WTC11 (cell line): ENCODE measurements around the gene SNX11.

Experiments
- ATF1 ChIP-seq: sonication (generic); formaldehyde crosslinking; IDR thresholded peaks from 2 replicates; pipeline ENCODE4 v1.8.1; 2023; ENCODE audit warnings: mild to moderate bottlenecking, moderate library complexity, missing genetic modification reagents
- CBFB ChIP-seq: sonication (generic); formaldehyde crosslinking; IDR thresholded peaks from 2 replicates; pipeline ENCODE4 v1.8.1; 2022; ENCODE audit warnings: mild to moderate bottlenecking, low read depth, missing genetic modification reagents
- IRF1 ChIP-seq: sonication (generic); formaldehyde crosslinking; IDR thresholded peaks from 2 replicates; pipeline ENCODE4 v1.8.0; 2023; ENCODE audit warnings: missing genetic modification reagents
- SP1 ChIP-seq: sonication (generic); formaldehyde crosslinking; conservative IDR thresholded peaks from 2 replicates; pipeline ENCODE4 v1.8.1; 2022; ENCODE audit warnings: missing genetic modification reagents
- ZNF232 ChIP-seq: sonication (generic); formaldehyde crosslinking; IDR thresholded peaks from 2 replicates; pipeline ENCODE4 v1.8.0; 2022; ENCODE audit warnings: mild to moderate bottlenecking, missing genetic modification reagents
- ZNF317 ChIP-seq: sonication (generic); formaldehyde crosslinking; IDR thresholded peaks from 2 replicates; pipeline ENCODE4 v1.8.1; 2023; ENCODE audit warnings: low read depth, mild to moderate bottlenecking, moderate library complexity, missing genetic modification reagents, borderline replicate concordance
- TF ChIP-seq, protein P1 (sequence below): fragments of 200-600 bp; IDR thresholded peaks from 2 replicates; pipeline ENCODE4 v1.8.0; 2022; ENCODE audit warnings: antibody characterized with exemption

- TF ChIP-seq, protein P1, sequence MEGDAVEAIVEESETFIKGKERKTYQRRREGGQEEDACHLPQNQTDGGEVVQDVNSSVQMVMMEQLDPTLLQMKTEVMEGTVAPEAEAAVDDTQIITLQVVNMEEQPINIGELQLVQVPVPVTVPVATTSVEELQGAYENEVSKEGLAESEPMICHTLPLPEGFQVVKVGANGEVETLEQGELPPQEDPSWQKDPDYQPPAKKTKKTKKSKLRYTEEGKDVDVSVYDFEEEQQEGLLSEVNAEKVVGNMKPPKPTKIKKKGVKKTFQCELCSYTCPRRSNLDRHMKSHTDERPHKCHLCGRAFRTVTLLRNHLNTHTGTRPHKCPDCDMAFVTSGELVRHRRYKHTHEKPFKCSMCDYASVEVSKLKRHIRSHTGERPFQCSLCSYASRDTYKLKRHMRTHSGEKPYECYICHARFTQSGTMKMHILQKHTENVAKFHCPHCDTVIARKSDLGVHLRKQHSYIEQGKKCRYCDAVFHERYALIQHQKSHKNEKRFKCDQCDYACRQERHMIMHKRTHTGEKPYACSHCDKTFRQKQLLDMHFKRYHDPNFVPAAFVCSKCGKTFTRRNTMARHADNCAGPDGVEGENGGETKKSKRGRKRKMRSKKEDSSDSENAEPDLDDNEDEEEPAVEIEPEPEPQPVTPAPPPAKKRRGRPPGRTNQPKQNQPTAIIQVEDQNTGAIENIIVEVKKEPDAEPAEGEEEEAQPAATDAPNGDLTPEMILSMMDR = no peak
- TF ChIP-seq IRF1 (CRISPR knock-in tag) = no peak
- no peak for TF ChIP-seq ZNF317 (CRISPR knock-in tag)
- no peak for TF ChIP-seq SP1 (CRISPR knock-in tag)
- TF ChIP-seq ATF1 = no peak
- no peak for TF ChIP-seq ZNF232
- TF ChIP-seq CBFB = no peak
Measured at GRCh38 chr17:48150597-48151001, 43.0 kb downstream of the SNX11 start.
